Nephron (organoid): ENCODE measurements around the gene FCSK.

Experiments used
- H3K27ac Mint-ChIP-seq, 3 experiments: 2 replicates each; pipeline ENCODE4 v1.8.0; 2020; ENCODE audit warnings: mixed read lengths in 3 of 3, mild to moderate bottlenecking in 2 of 3, moderate library complexity in 1 of 3
- H3K27me3 Mint-ChIP-seq: 2 replicates; pipeline ENCODE4 v1.8.0; 2021; ENCODE audit warnings: low read depth, mild to moderate bottlenecking, moderate library complexity, mixed read lengths
- H3K36me3 Mint-ChIP-seq: 2 replicates; pipeline ENCODE4 v1.8.0; 2020; ENCODE audit warnings: low read depth, mixed read lengths
- H3K4me1 Mint-ChIP-seq: 2 replicates; pipeline ENCODE4 v1.8.0; 2020; ENCODE audit warnings: mixed read lengths
- H3K4me3 Mint-ChIP-seq, 3 experiments: 2 replicates each; pipeline ENCODE4 v1.8.0; 2020; ENCODE audit warnings: mild to moderate bottlenecking in 3 of 3, mixed read lengths in 3 of 3, moderate library complexity in 2 of 3
- H3K9me3 Mint-ChIP-seq: 2 replicates; pipeline ENCODE4 v1.8.0; 2020; ENCODE audit warnings: mixed read lengths
- TF ChIP-seq, protein P1 (sequence below), 3 experiments: fragments of 200-600 bp; sonication (generic); IDR thresholded peaks; one replicate each; pipeline ENCODE4 v1.5.0; 2021; ENCODE audit warnings: antibody characterized with exemption in 3 of 3; ENCODE audit not compliant: unreplicated experiment in 3 of 3

Gene FCSK

DNA sequence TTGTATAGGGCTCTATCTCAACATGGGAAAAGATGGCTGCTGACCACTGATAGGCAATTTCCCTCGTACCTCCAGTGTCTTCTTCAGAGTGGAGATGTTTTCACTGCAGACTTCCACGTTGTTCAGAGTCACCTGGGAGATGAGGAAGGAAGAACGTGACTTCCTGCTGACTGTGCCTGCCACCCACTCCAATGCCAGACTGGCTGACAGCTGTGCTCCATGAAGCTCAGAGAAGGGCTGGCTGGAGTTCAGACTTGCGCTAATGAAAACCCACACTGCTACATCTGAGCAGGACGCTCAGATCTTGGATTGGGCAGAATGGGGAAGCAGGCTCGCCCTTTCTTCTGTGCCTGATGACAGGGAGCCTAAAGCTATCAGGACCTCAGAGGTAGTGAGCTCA lies 35.9 kb downstream of the FCSK start:
- Mint-ChIP-seq H3K27me3 (no peaks in the 10 kb centered on the region), H3K4me3 (no peak overlapping the region), H3K36me3 (peaks cover 38% of the 10 kb centered on the region), H3K9me3 (no peaks in the 10 kb centered on the region), H3K27ac (no peak overlapping the region), H3K4me1 (no peaks in the 10 kb centered on the region)
- TF ChIP-seq, protein P1, sequence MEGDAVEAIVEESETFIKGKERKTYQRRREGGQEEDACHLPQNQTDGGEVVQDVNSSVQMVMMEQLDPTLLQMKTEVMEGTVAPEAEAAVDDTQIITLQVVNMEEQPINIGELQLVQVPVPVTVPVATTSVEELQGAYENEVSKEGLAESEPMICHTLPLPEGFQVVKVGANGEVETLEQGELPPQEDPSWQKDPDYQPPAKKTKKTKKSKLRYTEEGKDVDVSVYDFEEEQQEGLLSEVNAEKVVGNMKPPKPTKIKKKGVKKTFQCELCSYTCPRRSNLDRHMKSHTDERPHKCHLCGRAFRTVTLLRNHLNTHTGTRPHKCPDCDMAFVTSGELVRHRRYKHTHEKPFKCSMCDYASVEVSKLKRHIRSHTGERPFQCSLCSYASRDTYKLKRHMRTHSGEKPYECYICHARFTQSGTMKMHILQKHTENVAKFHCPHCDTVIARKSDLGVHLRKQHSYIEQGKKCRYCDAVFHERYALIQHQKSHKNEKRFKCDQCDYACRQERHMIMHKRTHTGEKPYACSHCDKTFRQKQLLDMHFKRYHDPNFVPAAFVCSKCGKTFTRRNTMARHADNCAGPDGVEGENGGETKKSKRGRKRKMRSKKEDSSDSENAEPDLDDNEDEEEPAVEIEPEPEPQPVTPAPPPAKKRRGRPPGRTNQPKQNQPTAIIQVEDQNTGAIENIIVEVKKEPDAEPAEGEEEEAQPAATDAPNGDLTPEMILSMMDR (IDR thresholded peaks at IDR 0.05; ENCODE audit: unreplicated experiment in 3 of 3) = no peak

DNA sequence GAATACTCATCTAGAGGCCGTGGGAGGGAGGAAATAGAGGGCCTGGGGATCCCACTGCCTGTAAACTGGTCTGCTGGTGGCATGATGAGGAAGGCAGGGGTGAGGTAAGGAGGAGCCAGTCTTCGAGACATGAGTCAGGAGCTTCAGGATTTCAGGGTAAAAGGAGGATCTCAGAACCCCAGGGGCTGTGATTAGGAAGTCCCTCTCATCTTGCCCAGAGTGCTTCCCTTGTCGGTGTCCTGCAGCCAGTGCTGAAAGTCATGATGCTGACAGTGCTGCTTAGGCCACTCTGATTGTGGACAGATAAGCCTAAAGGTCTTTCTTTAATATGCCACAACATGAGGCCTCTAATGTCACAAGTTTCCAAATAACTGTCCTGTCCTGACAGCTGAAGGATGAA lies 39.4 kb downstream of the FCSK start:
- H3K27me3 Mint-ChIP-seq = no peaks in the 10 kb centered on the region

DNA sequence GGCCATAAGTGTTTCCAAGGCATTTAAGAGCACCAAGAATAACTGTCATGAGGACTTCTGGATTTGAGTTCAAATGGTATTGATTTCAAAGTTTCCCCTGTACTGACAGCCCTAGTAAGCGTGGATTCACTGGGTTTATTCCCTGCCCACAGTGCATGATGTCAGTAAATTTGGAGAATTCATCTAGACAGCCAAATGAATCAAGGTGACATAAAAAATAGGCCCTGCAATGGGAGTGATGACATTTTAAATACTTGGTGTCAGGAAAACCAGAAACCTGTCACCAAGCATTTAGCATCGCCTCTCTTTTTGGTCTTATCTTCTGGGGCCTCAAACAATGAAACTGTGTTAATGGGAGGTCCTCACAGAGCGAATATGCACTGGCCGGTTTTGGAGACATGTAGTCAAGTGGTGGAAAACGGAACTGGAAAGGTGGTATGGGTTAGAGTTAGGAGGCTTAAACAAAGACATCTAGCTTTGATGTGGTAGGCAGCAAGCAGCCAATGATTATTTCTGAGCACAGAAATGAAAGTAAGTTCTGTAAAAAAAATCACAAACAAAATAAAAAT lies 39.9 kb downstream of the FCSK start:
- no peak overlapping the region for H3K4me3 Mint-ChIP-seq
- no peaks in the 10 kb centered on the region for H3K4me1 Mint-ChIP-seq
- H3K9me3 Mint-ChIP-seq = no peaks in the 10 kb centered on the region

More for the DNA sequence above, 39.4 kb downstream of the FCSK start:
- TF ChIP-seq, protein P1 (IDR thresholded peaks at IDR 0.05; ENCODE audit: unreplicated experiment in 3 of 3) = no peak
- Mint-ChIP-seq H3K4me1 (no peaks in the 10 kb centered on the region), H3K9me3 (no peaks in the 10 kb centered on the region), H3K4me3 (no peak overlapping the region), H3K27ac (no peak overlapping the region), H3K36me3 (peaks cover 42% of the 10 kb centered on the region)

DNA sequence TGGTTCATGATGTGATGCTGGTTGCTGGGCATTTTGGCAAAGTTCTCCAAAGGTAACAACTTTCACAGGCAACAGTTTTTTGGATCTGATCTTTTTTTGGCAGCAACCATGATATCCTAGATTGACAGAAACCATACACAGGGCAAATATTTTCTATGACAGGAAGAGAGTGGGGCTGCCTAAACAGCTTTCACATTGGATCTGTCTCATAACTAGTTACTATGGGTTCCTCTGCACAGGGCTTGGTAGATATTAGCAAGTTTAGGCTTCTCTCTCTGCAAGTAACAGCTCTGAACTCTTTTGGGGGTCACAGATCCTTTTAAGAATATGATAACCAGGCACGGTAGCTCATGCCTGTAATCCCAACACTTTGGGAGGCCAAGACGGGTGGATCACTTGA lies 40.4 kb downstream of the FCSK start:
- TF ChIP-seq, protein P1 (IDR thresholded peaks at IDR 0.05; ENCODE audit: unreplicated experiment in 3 of 3) = no peak
- Mint-ChIP-seq H3K36me3 (peaks cover 39% of the 10 kb centered on the region), H3K9me3 (no peaks in the 10 kb centered on the region), H3K27me3 (no peaks in the 10 kb centered on the region), H3K4me3 (no peak overlapping the region), H3K4me1 (no peaks in the 10 kb centered on the region), H3K27ac (no peak overlapping the region)

More for the DNA sequence above, 39.9 kb downstream of the FCSK start:
- no peaks in the 10 kb centered on the region for H3K27me3 Mint-ChIP-seq
- TF ChIP-seq, protein P1 (IDR thresholded peaks at IDR 0.05; ENCODE audit: unreplicated experiment in 3 of 3) = no peak
- no peak overlapping the region for H3K27ac Mint-ChIP-seq
- peaks cover 42% of the 10 kb centered on the region for H3K36me3 Mint-ChIP-seq

DNA sequence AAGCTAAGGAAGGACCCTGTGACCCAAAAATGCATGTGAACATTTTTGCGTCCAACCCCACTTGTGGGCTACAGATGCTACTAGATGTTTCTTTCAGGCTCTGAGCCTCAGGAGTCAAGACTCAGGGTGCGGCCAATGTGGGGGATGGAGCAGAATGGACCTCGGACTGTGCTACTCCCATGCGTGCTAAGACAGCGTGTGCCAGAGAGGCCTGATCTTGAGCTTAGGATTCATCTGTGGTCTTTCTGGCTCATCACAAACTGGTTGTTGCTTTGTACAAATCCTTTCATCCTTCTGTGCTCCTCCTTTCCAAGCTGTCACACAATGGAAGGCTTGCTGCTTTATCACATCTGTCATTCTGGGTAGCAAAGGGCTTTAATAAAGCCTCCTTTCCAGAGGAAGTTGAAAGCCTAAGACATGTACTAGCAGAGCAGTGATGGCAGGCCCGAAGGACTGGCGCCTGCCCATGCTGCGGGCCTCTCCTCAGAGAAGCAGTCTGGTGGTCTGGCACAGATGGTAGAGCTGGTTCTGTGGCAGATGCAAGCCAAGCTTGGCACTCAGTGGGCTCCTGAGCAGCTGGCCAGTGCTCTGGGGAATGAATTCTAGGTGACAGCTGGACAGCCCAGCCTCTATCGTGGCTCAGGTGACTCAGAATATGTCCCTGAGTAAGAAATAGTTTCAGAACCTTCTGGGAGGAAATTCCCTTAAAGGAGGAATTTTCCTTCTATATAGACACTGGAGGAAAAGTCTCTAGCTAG lies 41.2 kb downstream of the FCSK start:
- Mint-ChIP-seq H3K27me3 (no peaks in the 10 kb centered on the region), H3K9me3 (no peaks in the 10 kb centered on the region), H3K4me3 (no peak overlapping the region), H3K27ac (no peak overlapping the region), H3K4me1 (no peaks in the 10 kb centered on the region), H3K36me3 (peaks cover 35% of the 10 kb centered on the region)
- TF ChIP-seq, protein P1 (IDR thresholded peaks at IDR 0.05; ENCODE audit: unreplicated experiment in 3 of 3) = no peak

DNA sequence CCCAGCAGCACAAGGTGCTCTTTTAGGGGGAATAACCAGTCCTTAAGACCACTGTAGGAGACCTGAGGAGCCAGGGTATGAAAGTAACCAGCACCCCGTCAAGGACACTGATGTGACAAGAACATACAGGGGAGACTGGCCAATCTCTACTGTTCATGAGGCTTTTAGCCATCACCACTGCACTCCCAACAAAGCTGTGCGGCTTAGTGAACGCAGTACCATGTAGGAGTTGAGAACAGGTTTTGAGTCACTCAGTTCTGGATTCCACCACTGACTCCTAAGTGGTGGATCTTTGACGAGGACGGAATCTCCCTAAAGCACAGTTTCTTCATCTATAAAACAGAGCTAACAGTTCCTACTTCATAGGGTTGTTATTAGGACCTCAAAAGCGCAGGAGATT lies 42.1 kb downstream of the FCSK start:
- no peak overlapping the region for H3K27ac Mint-ChIP-seq
- H3K4me3 Mint-ChIP-seq = no peak overlapping the region
- peaks cover 41% of the 10 kb centered on the region for H3K36me3 Mint-ChIP-seq
- H3K27me3 Mint-ChIP-seq = no peaks in the 10 kb centered on the region
- no peaks in the 10 kb centered on the region for H3K4me1 Mint-ChIP-seq
- TF ChIP-seq, protein P1 (IDR thresholded peaks at IDR 0.05; ENCODE audit: unreplicated experiment in 3 of 3) = no peak
- H3K9me3 Mint-ChIP-seq = no peaks in the 10 kb centered on the region
